GM06990 (cell line): ENCODE measurements around the gene QKI.

Source experiments
- DNase-seq: peaks from one replicate; pipeline ENCODE4 v3.0.0-alpha.2; 2011; ENCODE audit not compliant: insufficient read length; ENCODE audit errors: extremely low read depth
- H3K27me3 ChIP-seq: replicated peaks from 2 replicates; pipeline ENCODE4 v1.6.0; 2011; ENCODE audit warnings: low read length; ENCODE audit not compliant: control insufficient read depth, insufficient read depth
- H3K36me3 ChIP-seq: 2 replicates; pipeline ENCODE4 v1.5.1; 2011; ENCODE audit warnings: low read length; ENCODE audit not compliant: control insufficient read depth, insufficient read depth
- H3K4me3 ChIP-seq: replicated peaks from 2 replicates; pipeline ENCODE4 v1.5.1; 2011; ENCODE audit warnings: low read depth, mild to moderate bottlenecking, control low read depth, low read length
- CTCF ChIP-seq: IDR thresholded peaks from 2 replicates; pipeline ENCODE4 v1.5.1; 2011; ENCODE audit warnings: low read length, control low read depth, mild to moderate bottlenecking, inconsistent platforms; ENCODE audit not compliant: insufficient read depth, poor library complexity, severe bottlenecking

QKI gene

GRCh38 chr6:163564534-163564933 lies 150.0 kb downstream of the QKI start:
- Histone ChIP-seq H3K36me3 (peaks cover 1% of the 10 kb centered on the region; the same call in 1 of the 2 replicates), H3K27me3 (no peaks in the 10 kb centered on the region), H3K4me3 (no peak overlapping the region)
- DNase-seq: no peak
- TF ChIP-seq CTCF: no peak

- Histone ChIP-seq H3K4me3 (no peak overlapping the region), H3K36me3 (peaks cover 1% of the 10 kb centered on the region; the same call in 1 of the 2 replicates), H3K27me3 (no peaks in the 10 kb centered on the region)
- no peak for DNase-seq
- TF ChIP-seq CTCF: no peak
These were observed 150.6 kb downstream of the QKI start for GRCh38 chr6:163565140-163565539.

GRCh38 chr6:163566056-163566455 lies 151.5 kb downstream of the QKI start:
- Histone ChIP-seq H3K36me3 (peaks cover 1% of the 10 kb centered on the region; the same call in 1 of the 2 replicates), H3K27me3 (no peaks in the 10 kb centered on the region), H3K4me3 (no peak overlapping the region)
- no peak for DNase-seq
- TF ChIP-seq CTCF: no peak

- Histone ChIP-seq H3K4me3 (no peak overlapping the region), H3K36me3 (peaks cover 1% of the 10 kb centered on the region; the same call in 1 of the 2 replicates), H3K27me3 (no peaks in the 10 kb centered on the region)
- no peak for DNase-seq
- no peak for TF ChIP-seq CTCF
These were observed 153.8 kb downstream of the QKI start for GRCh38 chr6:163568275-163568674.

- no peak for TF ChIP-seq CTCF
- Histone ChIP-seq H3K27me3 (no peaks in the 10 kb centered on the region), H3K36me3 (no peaks in the 10 kb centered on the region), H3K4me3 (no peak overlapping the region)
- no peak for DNase-seq
These were observed 156.2 kb downstream of the QKI start for GRCh38 chr6:163570579-163571231.

GRCh38 chr6:163571730-163572129 lies 157.2 kb downstream of the QKI start:
- no peak for DNase-seq
- H3K4me3 ChIP-seq: no peak overlapping the region
- no peak for TF ChIP-seq CTCF
- H3K27me3 ChIP-seq: no peaks in the 10 kb centered on the region
- no peaks in the 10 kb centered on the region for H3K36me3 ChIP-seq
